ENCODE data around the gene CASQ2. TPM values are rescaled to one million over a fixed set of nuclear protein-coding genes. Genes with fewer than 3 reads are reported as not detected.

CASQ2 gene
- total RNA-seq, 1 donor from 2014 or later = not detected

GRCh38 chr1:115790356-115790755 lies 21.8 kb upstream of the CASQ2 start:
- Histone ChIP-seq H4K20me1 (ENCODE audit: low read depth) (no peaks in the 10 kb centered on the region), H3K36me3 (no peaks in the 10 kb centered on the region), H3F3A (ENCODE audit: low read depth) (no peaks in the 10 kb centered on the region), H3K79me2 (ENCODE audit: low read depth) (no peaks in the 10 kb centered on the region), H3K9ac (no peak overlapping the region), H3K27ac (no peak overlapping the region), H3K4me1 (peaks cover 8% of the 10 kb centered on the region), H3K4me2 (no peak overlapping the region), H2AFZ (replicated peaks) (no peak overlapping the region), H3K27me3 (no peaks in the 10 kb centered on the region), H3K9me3 (ENCODE audit: low read depth) (peaks cover 6% of the 10 kb centered on the region), H3K4me3 (no peak overlapping the region)
- peaks cover 7% of the 10 kb centered on the region for H3K27me3 Mint-ChIP-seq (ENCODE audit: insufficient read depth, low read depth)
- H3K4me3 Mint-ChIP-seq = no peak overlapping the region
- H3K4me1 Mint-ChIP-seq = peaks cover 18% of the 10 kb centered on the region
- no peak for DNase-seq (ENCODE audit: low spot score)
- H3K36me3 Mint-ChIP-seq = no peaks in the 10 kb centered on the region
- H3K27ac Mint-ChIP-seq = no peak overlapping the region
- TF ChIP-seq CTCF (IDR thresholded peaks at IDR 0.05) (no peak), EZH2phosphoT487 (IDR thresholded peaks at IDR 0.05) (no peak)
- H3K9me3 Mint-ChIP-seq = no peaks in the 10 kb centered on the region

- H3K4me1 ChIP-seq = no peaks in the 10 kb centered on the region
- H3K4me3 ChIP-seq = no peak overlapping the region
- H3K79me2 ChIP-seq (ENCODE audit: low read depth) = no peaks in the 10 kb centered on the region
- Mint-ChIP-seq H3K4me3 (no peak overlapping the region), H3K27me3 (ENCODE audit: insufficient read depth, low read depth) (peaks cover 4% of the 10 kb centered on the region), H3K36me3 (no peaks in the 10 kb centered on the region), H3K4me1 (peaks cover 3% of the 10 kb centered on the region), H3K9me3 (peaks cover 7% of the 10 kb centered on the region), H3K27ac (no peak overlapping the region)
- DNase-seq (ENCODE audit: low spot score) = no peak
- H3K9me3 ChIP-seq (ENCODE audit: low read depth) = peaks cover 6% of the 10 kb centered on the region
- no peaks in the 10 kb centered on the region for H3K27me3 ChIP-seq
- H3K27ac ChIP-seq = no peak overlapping the region
- H2AFZ ChIP-seq (replicated peaks) = no peak overlapping the region
- no peak overlapping the region for H3K9ac ChIP-seq
- no peaks in the 10 kb centered on the region for H4K20me1 ChIP-seq (ENCODE audit: low read depth)
- no peak overlapping the region for H3K4me2 ChIP-seq
- H3F3A ChIP-seq (ENCODE audit: low read depth) = no peaks in the 10 kb centered on the region
- no peaks in the 10 kb centered on the region for H3K36me3 ChIP-seq
- TF ChIP-seq EZH2 (IDR thresholded peaks at IDR 0.05) = no peak
- TF ChIP-seq EZH2phosphoT487 (IDR thresholded peaks at IDR 0.05) = no peak
- no peak for TF ChIP-seq CTCF (IDR thresholded peaks at IDR 0.05)
Observed at GRCh38 chr1:115783311-115783710, 14.8 kb upstream of the CASQ2 start.

GRCh38 chr1:115782571-115783281 lies 14.2 kb upstream of the CASQ2 start:
- no peaks in the 10 kb centered on the region for H4K20me1 ChIP-seq (ENCODE audit: low read depth)
- H3K4me3 ChIP-seq = no peak overlapping the region
- no peak overlapping the region for H3K27ac ChIP-seq
- Mint-ChIP-seq H3K27me3 (ENCODE audit: insufficient read depth, low read depth) (peaks cover 4% of the 10 kb centered on the region), H3K9me3 (peaks cover 7% of the 10 kb centered on the region), H3K4me3 (no peak overlapping the region), H3K27ac (no peak overlapping the region), H3K36me3 (no peaks in the 10 kb centered on the region), H3K4me1 (peaks cover 3% of the 10 kb centered on the region)
- no peaks in the 10 kb centered on the region for H3K79me2 ChIP-seq (ENCODE audit: low read depth)
- peaks cover 3% of the 10 kb centered on the region for H3K4me1 ChIP-seq
- peaks cover under 1% of the 10 kb centered on the region for H3K9me3 ChIP-seq (ENCODE audit: low read depth)
- TF ChIP-seq EZH2phosphoT487 (IDR thresholded peaks at IDR 0.05) (no peak), EZH2 (IDR thresholded peaks at IDR 0.05) (no peak), CTCF (IDR thresholded peaks at IDR 0.05) (no peak)
- no peak overlapping the region for H3K4me2 ChIP-seq
- DNase-seq (ENCODE audit: low spot score) = peak; percentile 8
- H3K9ac ChIP-seq = no peak overlapping the region
- H3F3A ChIP-seq (ENCODE audit: low read depth) = no peaks in the 10 kb centered on the region
- H2AFZ ChIP-seq (replicated peaks) = peak overlapping the region; percentile 9
- H3K36me3 ChIP-seq = no peaks in the 10 kb centered on the region
- H3K27me3 ChIP-seq = no peaks in the 10 kb centered on the region
